Cardiac fibroblast (primary cell): ENCODE results near the gene NINJ2.

Experiments
- DNase-seq, 2 donors: peaks; one replicate each; pipeline versions ENCODE4 v3.0.0 to v3.0.0-alpha.2; 2010; ENCODE audit warnings: low read depth in 2 of 2
- H3K4me3 ChIP-seq, 2 donors: replicated peaks in 1 of 2; 1 replicate in 1 of 2; 2 replicates in 1 of 2; pipeline ENCODE4 v1.5.1; 2011; ENCODE audit warnings: low read depth in 2 of 2, low read length in 2 of 2, mild to moderate bottlenecking in 2 of 2, moderate library complexity in 1 of 2
- CTCF ChIP-seq: IDR thresholded peaks from one replicate; pipeline ENCODE4 v1.5.1; 2011; ENCODE audit warnings: low read depth, mild to moderate bottlenecking, low read length, inconsistent platforms

NINJ2 gene

GRCh38 chr12:673849-674248 is 10.6 kb upstream of the NINJ2 start:
- H3K4me3 ChIP-seq, result no peak overlapping the region
- DNase-seq, result no peak
- no peak for TF ChIP-seq CTCF

- H3K4me3 ChIP-seq, result no peak overlapping the region
- TF ChIP-seq CTCF, result no peak
- DNase-seq, result no peak
Measured at GRCh38 chr12:669576-669945, 6.3 kb upstream of the NINJ2 start.

- H3K4me3 ChIP-seq, result no peak overlapping the region
- no peak for TF ChIP-seq CTCF
- no peak for DNase-seq
Measured at GRCh38 chr12:668090-668481, 4.8 kb upstream of the NINJ2 start.

- no peak for TF ChIP-seq CTCF
- no peak overlapping the region for H3K4me3 ChIP-seq
- peak; percentile 23 to 51 for DNase-seq
Measured at GRCh38 chr12:666766-667308, 3.6 kb upstream of the NINJ2 start.

GRCh38 chr12:666066-666465 is 2.8 kb upstream of the NINJ2 start:
- DNase-seq, result no peak
- H3K4me3 ChIP-seq, result no peak overlapping the region
- no peak for TF ChIP-seq CTCF

GRCh38 chr12:664779-665092 is 1.5 kb upstream of the NINJ2 start:
- no peak for TF ChIP-seq CTCF
- no peak overlapping the region for H3K4me3 ChIP-seq
- DNase-seq, result no peak

- DNase-seq, result no peak
- no peak for TF ChIP-seq CTCF
- H3K4me3 ChIP-seq, result no peak overlapping the region
Measured at GRCh38 chr12:664075-664778, 982 bp upstream of the NINJ2 start.
